Left renal cortex interstitium (tissue), 4 donors: ENCODE measurements around the gene PTPN23. TPM values are rescaled to one million over a fixed set of nuclear protein-coding genes. Genes with fewer than 3 reads are reported as not detected.

Experiments
- DNase-seq, 4 donors: peaks; one replicate each; pipeline ENCODE4 v3.0.0-alpha.2; 2013; ENCODE audit warnings: low read depth in 4 of 4, low spot score in 2 of 4, missing footprints in 1 of 4
- polyA plus RNA-seq, 4 donors: library from polyadenylated mRNA; unstranded; fragments of 120-200 nt; gene quantifications; one replicate each; pipeline ENCODE4 v1.2.1, GENCODE V29; 2013; ENCODE audit not compliant: insufficient read length in 4 of 4

PTPN23 gene
- polyA plus RNA-seq, 4 donors, result 19.7 to 36.2 (median 29.3) TPM

DNA sequence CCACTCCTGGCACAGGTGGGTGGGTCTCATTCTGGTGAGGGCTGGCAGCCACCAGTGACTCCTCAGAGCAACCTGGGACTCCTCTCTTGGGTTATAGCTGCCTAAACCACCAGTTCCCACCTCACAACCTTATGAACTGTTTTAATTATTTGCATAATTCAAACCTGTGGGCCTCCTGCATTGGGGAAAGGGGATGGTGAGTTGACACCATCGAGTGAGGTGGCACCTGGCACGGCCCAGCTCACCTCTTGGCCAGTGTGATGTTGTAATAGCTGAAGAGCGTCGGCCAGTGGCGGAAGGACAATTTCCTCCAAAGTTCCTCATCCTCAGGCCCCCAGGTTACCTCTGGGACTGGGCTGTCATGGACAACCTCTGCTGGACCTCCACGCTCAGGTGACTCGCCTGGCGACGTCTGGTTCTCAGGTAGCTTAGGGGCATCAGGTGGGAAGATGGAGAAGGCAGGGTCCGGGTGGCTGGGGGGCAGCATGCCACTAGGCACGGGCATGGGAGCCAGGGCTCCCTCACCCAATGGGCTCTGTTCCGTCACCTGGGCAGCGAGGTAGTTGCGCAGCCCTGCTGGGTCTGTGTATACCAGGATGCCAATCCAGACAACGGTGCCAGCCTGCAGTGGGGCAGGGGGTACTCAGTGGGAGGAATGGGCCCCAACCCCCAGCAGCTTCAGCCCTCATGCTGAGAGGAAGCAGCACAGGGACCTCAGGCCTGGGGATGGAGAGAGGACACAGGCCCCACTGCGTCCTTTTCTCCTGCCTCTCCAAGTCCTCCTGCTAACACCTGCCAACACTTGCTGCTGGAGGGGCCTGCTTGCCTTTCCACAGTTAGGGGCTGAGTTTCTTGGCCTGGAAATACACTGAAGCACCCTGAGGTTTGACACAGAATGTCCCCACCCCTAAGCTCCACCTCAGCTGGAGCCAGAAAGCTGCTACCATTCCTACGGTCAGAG lies 38.5 kb downstream of the PTPN23 start:
- no peak for DNase-seq

DNA sequence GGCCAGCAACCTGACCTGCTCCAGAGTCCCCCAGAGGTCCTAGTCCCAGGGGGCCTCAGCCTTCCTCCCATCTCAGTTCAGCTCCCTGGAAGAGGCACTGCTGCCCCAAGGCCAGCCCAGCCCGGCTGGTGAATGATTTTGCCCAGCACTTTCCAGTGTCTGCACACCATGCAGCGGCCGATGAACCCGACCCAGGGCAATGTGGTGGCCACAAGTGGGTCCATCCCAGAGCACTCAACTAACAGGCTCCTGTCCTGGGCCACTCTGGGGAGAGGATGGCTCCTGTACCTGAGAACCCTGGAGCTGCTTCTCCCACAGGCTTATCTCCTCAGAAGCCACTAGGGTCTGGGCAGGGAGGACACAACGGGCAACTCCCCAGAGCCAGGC lies 39.2 kb downstream of the PTPN23 start:
- DNase-seq, result no peak

DNA sequence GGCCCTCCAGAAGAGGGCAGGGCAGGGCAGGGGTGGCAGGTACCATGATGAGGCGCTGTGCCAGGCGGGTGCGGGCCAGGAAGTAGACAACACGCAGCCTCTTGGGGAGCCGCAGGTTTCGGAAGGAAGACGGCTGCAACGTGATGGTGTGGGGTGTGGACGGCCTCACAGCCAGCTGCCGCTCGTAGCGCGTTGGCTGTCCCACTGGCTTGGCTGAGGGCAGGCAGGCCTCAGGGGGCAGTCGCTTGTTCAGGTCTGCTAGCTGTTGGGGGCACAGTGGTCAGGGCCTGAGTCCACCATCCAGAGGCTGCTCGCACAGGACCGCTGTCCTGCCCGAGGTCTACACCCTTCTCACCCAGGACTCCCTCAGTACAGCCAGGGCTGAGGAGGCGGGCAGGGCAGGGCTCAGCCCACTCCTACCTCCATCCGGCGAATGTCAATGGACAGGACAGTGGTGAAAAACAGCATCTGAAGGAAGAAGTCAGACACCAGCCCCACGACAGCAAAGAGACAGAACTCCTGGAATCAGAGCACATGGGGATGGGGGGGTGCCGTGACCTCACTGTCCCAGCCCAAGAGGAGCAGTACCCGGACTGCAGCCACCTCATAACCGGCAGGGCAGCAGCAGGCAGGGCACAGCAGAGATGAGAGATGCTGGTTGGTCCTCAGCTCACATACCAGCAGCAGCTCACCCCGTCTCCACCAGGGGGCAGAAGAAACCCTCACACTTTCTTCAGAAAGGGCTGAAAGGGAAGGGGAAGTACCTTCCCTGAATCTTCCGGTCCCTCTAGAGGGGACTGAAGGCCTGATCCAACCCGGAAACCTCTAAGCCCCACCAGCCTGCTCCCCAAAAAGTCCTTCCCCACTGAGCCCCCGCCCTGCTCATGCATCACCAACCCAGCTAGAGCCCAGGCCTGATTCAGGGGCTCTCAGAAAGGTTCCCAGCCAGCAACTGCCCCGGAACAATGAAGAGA lies 40.0 kb downstream of the PTPN23 start:
- DNase-seq, result peak; percentile 56 to 84 (median 62)

DNA sequence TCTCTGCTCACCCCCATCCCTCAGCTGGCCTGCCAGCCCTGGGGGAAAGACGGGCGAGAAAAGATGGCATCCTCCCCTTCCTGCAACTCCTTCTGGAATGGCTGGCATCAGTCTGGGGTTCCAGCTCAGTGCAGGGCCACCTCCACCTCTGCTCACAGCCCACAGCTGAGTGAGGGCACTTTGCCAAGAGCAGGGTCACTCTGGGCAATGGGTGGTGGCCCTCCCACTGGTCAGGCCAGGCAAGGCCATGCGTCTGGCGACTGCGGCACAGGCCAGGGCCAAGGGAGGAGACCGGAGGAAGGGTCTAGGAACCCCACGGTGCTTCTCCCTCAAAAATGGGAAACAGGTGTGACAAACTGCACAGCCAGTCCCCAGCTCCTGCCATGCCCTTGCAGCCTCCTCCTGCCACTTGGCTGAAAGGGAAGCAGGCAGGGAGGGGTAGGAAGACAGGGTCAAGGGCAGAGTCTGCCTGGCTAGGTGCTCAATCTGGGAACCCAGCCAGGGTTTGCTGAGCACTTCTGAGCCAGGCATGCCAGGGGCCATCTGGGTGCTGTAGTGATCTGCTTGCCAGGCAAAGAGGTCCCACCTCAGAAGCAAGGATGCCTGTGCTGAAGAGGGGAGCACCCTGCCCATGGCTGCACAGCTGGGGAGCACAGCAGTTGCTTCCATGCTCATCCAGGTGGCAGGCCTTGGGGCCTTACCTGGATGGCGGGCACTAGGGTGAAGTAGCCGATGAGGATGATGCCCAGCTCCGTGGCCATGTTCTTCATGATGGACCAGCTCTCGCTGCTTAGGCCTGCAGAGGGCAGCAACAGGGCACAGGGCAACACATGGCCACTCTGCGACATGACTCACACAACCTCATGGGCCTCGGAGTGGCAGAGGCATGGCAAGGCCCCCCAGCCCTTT lies 41.2 kb downstream of the PTPN23 start:
- no peak for DNase-seq

DNA sequence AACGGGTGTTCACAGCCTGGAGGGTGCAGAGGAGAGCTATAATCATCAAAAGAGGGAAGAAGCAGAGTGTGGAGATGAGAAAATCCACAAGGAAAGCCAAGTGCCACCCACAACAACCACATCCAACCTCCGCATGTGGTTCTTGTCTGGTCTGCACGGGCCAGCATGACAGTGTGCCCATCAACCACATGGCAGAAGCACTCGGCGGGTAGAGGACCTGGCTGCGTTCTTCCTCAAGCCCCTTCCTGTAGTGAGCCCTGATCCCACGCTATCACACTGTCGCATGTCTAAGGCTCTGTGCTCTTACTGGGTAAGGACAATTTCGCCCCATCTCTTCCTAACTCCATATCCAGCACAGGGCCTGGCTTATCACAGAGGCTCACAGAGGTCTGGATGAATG lies 41.9 kb downstream of the PTPN23 start:
- no peak for DNase-seq

DNA sequence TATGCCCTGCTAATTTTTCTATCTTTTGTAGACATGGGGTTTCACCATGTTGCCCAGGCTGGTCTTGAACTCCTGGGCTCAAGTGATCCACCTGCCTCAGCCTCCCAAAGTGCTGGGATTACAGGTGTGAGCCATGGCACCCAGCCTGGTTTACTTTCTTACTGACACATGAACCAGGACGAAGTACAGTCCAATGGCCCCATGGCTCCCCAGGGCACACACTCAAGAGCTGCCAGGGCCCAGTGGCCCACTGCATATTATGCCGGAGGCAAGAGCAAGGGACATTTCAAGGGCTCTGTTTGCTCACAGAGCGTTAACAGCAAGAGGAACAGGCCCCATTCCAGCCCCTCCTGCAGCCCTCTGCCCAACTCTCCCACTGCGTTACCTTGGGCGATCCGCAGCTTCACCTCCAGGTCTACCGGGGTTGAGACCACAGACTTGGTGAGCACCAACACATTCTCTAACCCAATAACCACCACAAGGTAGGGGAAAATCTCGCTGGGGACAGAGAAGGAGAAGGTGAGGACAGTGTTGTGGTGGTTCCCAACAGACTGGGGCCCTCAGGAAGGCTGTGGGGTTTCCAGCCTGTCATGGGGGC lies 42.8 kb downstream of the PTPN23 start:
- DNase-seq, result no peak

DNA sequence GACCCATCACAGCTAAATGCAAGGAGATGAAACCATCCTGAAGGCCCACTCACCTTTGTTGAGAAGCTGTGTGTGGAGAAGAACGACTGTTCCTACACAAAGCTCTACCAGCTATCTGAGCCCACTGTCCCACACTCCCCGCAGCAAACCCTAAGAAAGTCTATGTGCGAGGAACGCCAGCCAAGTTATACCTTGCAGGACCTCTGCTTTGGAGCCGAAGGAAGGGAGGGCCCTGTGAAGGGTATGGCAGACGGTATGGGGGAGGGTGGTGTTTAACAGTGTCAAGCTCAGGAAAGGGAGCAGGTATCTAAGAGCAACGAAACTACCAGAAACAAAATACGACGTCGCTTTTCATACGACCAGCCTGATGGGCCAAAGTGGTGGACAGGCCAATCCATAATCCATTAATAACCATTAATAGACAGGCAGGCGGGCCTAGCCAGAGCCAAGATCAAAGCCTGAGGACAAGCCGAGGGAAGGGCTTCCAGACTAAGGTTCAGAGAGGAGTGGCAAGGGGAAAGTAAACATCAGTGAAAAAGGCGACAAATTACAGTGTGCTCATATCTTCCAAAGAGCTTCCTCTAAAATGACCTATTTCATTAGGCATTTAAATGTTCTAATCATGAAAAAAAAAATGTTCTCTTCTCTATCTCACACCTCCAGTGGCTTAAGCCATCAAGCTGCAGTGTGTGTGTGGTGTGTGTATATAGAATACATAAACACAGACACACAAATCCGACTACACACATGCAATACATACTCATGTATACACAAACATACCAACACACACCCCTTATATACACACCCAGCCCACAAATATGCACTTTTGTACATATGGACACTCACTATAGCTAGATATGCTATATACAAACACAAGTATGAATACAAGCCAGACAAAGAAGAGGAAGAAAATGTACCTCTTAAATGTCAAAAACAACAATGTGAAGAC lies 43.9 kb downstream of the PTPN23 start:
- no peak for DNase-seq

DNA sequence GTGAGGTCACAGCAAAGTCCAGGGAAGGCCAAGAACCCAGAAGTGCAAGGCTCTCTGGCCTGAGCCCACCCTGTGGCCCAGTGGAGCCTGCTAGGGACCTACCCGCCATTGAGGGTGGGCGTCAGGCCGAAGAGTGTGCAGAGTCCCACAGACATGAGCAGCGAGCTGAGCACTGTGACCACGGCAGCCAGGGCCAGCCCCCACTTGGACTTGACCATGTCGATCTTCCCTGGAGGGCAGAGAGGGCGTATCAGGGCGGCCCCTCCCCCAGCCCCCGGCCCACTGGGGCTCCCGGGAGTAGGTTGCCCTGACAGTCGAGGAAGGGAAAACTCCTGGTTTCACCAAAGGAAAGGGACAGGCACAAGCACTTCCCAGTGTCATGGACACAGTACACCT lies 44.6 kb downstream of the PTPN23 start:
- no peak for DNase-seq

DNA sequence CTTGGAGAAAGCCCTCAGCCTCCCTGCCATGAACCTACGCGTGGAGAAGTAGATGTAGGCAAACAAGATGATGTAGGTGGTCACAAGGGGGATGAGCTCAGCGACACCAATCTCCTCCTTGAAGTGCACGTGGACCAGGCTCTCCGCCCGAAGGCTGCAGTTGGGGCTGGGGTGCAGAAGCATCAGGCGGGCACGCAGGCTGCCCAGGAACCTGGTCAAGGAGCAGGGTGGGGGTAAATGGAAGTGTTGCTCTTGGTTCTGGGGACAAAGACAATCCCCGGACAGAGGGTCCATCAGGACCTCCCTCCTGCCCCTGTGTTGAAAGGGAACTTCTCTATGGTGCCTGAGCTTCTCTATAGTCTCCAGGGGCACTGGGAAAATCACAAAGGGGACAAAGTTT lies 45.1 kb downstream of the PTPN23 start:
- DNase-seq, result no peak

DNA sequence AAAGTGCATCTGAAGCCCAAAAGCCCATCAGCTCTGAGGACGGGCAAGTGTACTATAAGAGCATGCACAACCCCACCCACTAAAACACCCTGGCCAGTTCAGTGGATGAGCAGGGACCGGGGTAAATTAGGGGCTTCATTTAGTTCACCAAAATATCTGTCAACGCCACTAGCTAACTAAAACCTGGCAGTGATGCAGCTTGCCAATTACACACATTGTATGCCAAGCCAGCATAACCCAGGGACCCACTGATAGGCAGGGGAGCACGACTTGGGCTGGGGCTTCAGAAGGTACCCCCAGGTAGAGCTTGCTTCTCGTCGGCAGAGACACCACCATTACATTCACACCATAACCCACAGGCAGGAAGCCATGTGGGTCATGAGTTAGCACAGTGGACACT lies 47.0 kb downstream of the PTPN23 start:
- DNase-seq, result no peak

DNA sequence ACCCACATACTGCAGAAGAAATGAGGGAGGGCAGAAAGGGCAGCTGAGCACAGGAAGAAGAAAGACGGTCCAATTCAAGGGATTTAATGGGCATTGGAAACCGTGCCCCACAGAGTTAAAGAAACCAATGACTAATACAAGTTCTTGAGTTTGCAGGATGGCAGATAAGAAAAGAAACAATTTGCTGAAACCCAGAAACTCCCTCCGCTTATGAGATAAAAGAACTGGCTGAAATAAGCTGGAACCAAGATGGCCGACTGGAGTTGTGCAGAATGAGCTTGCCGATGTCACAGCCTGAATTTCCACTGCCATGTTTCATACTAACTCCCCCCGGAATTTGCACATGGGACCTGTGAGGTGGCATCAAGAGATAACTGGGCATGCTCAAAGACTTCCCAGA lies 47.8 kb downstream of the PTPN23 start:
- DNase-seq, result no peak

DNA sequence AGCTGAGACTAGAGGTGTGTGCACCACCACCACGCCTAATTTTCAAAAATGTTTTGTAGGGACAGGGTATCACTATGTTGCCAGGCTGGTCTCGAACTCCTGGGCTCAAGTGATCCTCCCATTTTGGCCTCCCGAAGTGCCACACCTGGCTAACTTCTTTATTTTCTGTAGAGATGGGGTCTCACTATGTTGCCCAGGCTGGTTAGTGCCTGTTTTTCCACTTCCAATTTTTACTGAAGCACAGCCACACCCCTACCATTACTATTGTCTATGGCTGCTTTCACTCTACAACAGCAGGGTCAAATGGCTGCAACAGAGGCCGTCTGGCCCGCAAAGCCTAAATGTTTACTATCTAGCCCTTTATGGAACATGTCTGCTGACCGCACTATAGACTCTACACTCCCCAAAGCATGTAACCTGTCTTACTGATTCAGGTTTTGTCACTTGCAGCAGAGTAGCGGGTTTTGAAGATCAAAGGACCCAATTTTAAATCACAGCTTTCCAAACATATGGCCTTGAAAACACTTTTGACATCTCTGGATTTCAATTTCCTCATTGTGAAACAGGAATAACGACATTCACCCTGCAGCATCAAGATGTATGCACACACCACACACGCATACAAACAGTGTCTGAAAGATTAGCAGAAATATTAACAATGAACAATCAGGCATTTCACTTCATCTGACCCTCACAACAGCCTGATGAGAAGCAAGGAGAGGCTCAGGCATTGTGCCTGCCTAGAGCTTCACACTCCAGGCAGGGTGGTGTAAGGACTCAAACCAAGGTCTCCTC lies 48.9 kb downstream of the PTPN23 start:
- no peak for DNase-seq

DNA sequence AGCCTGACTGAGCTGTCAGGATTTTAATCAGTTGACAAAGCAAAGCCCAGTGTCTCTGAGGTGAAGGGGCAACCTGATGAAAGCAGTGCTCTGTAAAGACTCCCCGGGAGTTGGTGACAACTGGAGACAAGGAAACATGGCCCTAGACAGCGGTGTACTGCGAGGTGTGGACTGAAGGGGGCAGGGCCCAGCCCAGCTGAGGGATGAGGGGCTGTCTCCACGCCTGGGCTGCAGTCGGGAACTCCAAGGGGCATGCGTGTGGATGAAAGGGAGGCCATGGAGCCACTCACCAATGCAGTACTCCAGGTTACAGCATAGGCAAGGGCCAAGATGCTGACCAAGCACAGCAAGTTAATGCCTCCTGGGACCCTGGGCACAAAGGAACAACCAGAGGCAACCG lies 49.8 kb downstream of the PTPN23 start:
- DNase-seq, result no peak

DNA sequence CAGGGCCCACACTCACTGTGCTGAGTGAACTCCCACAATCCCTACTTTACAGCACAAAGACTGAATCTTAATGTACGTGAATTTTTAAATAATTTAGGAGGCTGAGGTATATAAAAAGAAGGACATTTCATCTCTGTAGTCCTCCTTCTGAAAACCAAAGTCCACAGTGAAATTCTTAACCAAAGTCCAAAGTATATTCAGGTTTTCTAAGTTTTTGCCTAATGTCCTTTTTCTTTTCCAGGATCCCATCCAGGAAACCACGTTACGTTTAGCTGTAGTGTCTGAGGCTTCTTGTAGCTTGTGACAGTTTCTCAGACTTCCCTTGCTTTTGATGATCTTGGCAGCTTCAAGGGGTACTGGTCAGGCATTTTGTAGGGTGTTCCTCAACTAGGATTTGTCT lies 50.4 kb downstream of the PTPN23 start:
- DNase-seq, result no peak

DNA sequence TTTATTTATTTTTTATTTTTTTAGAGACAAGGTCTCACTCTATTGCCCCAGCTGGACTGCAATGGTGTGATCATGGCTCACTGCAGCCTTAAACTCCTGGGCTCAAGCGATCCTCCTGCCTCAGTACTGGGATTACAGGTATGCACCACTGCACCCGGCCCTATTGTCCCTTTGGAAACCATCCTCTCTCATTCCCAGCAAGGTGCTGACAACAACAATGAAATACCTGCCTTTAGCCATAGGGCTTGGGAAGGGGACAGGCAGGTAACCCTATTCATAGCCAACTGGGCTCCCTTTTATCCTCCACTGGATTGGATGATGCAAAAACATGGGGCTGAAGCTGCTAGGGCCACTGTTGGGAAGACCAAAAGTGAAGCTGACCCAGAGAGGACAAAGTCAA lies 51.9 kb downstream of the PTPN23 start:
- DNase-seq, result no peak

DNA sequence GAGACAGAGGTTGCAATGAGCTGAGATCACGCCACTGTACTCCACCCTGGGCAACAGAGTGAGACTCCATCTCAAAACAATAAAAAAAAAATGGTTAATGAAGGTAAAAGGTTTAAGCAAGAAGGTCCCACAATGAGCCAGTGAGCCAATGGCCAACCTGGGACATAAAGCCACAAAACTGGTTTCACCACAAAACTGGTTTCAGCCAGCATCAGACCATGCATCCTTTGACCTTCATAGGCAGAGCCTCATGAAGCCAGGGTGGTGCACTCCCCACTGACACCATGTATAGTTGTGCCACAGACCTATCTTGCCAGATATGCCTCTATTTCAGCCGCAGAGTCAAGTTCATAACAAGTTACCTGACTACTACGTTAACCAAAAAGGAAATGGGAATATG lies 53.0 kb downstream of the PTPN23 start:
- no peak for DNase-seq

DNA sequence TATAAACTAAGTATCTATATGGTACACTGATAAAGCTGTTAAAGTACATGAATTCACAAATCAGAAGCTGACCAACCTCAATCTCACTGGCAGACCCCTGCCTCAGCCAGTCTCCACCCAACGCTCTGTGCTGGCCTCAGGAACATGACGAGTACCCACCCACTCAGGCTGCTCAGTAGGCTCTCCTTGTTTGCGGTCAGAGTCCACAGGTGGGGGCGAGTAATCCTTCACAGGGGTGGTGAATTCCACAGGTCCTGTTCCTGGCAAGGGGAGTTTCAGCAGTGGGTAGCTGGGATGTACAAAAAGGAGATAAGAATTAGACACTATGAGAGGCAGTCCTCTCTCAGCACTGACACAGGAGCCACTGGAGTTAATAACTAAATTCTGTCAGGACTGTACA lies 54.0 kb downstream of the PTPN23 start:
- DNase-seq, result no peak

DNA sequence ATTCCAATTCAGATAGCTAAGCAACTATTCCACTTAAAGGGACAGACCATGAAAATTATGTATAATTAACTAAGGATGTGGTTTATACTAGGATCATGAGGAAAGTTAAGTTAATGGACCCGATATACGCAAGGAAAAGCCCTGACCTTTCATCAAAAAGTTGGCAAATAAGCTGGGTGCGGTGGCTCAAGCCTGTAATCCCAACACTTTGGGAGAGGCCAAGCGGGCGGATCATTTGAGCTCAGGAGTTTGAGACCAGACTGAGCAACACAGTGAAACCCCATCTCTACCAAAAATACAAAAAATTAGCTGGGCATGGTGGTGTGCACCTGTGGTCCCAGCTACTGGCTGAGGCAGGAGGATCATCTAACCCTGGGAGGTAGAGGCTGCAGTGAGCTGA lies 55.4 kb downstream of the PTPN23 start:
- DNase-seq, result no peak
